LNCAP (cell line): ENCODE measurements around the gene RAB37.

Experiments used
- TF ChIP-seq, protein P1 (sequence below): fragments of 450-650 bp; IDR thresholded peaks from 2 replicates; pipeline ENCODE4 v1.5.1; 2017; ENCODE audit warnings: mild to moderate bottlenecking

Gene RAB37

DNA sequence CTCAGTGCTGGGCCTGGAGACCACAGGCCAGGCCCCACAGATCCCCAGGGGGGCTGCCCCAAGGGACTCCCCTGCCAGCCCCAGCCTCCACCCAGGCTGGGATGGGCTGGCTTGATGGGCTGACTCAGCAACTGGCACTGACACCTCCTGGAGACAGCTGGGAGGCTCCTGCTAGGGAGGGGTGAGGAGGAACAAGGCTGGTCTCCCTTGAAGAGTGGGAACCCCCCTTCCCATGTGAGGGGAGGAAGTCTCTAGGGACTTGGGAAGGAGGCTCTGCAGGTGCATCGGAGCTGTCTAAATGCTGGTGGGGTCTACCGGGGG is 21.8 kb downstream of the RAB37 start:
- TF ChIP-seq, protein P1, sequence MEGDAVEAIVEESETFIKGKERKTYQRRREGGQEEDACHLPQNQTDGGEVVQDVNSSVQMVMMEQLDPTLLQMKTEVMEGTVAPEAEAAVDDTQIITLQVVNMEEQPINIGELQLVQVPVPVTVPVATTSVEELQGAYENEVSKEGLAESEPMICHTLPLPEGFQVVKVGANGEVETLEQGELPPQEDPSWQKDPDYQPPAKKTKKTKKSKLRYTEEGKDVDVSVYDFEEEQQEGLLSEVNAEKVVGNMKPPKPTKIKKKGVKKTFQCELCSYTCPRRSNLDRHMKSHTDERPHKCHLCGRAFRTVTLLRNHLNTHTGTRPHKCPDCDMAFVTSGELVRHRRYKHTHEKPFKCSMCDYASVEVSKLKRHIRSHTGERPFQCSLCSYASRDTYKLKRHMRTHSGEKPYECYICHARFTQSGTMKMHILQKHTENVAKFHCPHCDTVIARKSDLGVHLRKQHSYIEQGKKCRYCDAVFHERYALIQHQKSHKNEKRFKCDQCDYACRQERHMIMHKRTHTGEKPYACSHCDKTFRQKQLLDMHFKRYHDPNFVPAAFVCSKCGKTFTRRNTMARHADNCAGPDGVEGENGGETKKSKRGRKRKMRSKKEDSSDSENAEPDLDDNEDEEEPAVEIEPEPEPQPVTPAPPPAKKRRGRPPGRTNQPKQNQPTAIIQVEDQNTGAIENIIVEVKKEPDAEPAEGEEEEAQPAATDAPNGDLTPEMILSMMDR = no peak

DNA sequence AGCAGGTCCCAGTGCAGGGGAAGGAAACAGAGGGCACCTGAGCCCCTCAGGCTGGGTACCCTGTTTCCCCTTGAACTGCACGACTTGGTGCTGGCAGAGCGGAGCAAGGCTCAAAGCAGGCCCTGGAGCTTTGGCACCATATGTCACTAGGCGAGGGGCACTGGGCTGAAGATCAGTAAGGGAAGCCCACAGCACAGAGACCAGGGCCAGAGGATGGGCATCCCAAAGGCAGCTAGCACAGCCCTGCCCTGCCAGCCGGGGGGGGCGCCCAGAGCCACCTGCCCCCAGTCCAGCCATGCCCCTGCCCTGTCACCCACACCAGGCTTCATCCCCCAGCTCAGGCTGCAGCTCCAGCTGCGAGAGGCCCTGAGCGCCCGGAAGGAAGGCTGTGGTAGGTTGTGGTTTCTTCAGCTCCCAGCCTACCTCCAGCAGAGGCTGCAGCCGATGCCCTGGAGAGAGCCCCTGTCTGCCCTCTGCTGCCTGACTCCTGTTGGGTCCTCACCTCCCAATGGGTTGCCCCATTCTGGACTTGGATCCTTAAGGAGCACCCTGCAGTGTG is 22.3 kb downstream of the RAB37 start:
- TF ChIP-seq, protein P1 = peak; percentile 22; the same call in 1 of the 2 replicates

GRCh38 chr17:74759941-74760340 is 22.9 kb downstream of the RAB37 start:
- TF ChIP-seq, protein P1 = no peak

GRCh38 chr17:74760404-74761105 is 23.5 kb downstream of the RAB37 start:
- TF ChIP-seq, protein P1 = no peak

DNA sequence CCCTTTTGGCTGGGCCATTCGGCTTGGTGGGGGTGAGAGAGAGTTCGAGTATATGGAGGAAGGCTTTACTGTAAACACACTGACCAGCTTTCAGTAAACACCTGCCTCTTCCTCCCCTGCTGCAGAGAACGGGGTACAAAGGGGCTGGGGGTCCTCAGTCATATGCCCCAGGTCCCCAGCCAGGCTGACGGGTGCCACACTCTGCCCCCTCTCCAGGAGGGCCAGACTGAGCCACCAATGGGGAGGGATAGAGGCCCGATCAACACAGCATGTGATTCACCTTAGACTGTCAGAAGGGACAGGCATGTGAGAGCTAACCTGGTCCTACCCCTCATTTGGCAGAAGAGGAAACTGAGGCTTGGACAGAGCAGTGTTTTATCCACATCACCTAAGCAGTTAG is 24.4 kb downstream of the RAB37 start:
- TF ChIP-seq, protein P1 = no peak

DNA sequence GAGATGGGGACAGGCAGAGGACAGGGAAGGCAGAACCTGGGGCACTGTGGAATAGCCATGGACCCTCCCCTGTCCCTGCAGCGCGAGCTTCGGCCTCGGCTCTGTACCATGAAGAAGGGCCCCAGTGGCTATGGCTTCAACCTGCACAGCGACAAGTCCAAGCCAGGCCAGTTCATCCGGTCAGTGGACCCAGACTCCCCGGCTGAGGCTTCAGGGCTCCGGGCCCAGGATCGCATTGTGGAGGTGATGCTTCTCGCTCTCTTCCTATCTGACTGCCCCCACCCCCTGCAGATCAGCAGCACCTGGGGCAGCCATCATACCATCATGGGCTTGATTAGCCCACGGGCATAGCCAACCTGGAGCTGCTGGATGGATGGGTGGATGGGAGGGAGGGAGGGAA is 24.9 kb downstream of the RAB37 start:
- TF ChIP-seq, protein P1 = no peak

DNA sequence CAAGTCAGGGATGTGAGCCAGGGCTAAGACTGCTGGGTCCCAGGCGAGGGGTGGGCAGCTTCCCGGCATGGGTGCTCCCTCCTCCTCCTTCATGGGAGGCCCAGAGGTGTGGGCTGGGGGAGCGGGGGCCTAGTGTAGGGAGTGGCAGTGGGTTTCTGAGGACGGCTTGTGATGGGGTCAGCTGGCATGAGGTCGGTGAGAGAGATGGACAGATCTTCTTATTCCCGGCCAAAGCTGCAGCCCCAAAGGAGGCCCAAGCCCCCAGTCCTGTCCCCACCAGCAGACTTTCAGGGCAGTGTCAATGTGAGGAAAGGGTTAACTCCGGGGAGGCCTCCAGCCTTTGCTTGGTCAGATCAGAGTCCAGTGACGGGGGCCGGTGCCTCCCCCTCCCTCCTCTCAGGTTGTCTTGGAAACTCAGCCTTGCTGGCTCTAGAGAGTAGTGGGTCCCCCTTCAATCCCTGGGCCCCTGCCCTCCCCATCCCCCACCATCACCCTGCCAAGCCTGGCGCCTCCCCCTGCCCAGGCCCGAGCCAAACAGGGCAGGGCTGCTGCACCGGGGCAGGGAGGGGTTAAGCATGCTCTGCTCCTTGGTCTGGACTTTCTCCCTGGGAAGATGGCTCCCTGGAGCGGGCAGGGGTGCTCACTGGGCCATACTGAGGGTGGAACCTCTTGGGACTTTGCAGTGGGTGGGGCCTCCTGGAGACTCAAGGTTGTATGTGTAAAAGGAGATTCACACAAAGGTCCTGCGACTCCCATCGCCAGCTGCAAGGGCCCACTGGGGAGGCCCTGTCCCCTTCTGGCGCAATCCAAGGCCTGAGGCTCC is 26.7 kb downstream of the RAB37 start:
- TF ChIP-seq, protein P1 = no peak
